22Rv1 (cell line): ENCODE measurements around the gene LTBP2.

ENCODE experiments used
- H3K27ac ChIP-seq: fragments of 450-650 bp; 2 replicates; pipeline ENCODE4 v1.5.1; 2017
- CTCF ChIP-seq: fragments of 450-650 bp; IDR thresholded peaks from 2 replicates; pipeline ENCODE4 v1.5.1; 2017; ENCODE audit warnings: mild to moderate bottlenecking
- ZFX ChIP-seq: fragments of 450-650 bp; IDR thresholded peaks from 2 replicates; pipeline ENCODE4 v1.6.1; 2017; ENCODE audit warnings: antibody characterized with exemption, borderline replicate concordance

The LTBP2 gene

GRCh38 chr14:74563586-74564159, 48.4 kb downstream of the LTBP2 start:
- TF ChIP-seq CTCF: no peak
- TF ChIP-seq ZFX: no peak
- no peak overlapping the region for H3K27ac ChIP-seq

- H3K27ac ChIP-seq: no peak overlapping the region
- no peak for TF ChIP-seq ZFX
- no peak for TF ChIP-seq CTCF
These were observed 48.8 kb downstream of the LTBP2 start for GRCh38 chr14:74563233-74563585.

- TF ChIP-seq CTCF: no peak
- no peak for TF ChIP-seq ZFX
- H3K27ac ChIP-seq: no peak overlapping the region
These were observed 49.4 kb downstream of the LTBP2 start for GRCh38 chr14:74562515-74563232.

GRCh38 chr14:74558655-74559054, 53.4 kb downstream of the LTBP2 start:
- TF ChIP-seq ZFX (no peak), CTCF (no peak)
- H3K27ac ChIP-seq: no peak overlapping the region

- TF ChIP-seq CTCF: no peak
- TF ChIP-seq ZFX: no peak
These were observed 54.3 kb downstream of the LTBP2 start for GRCh38 chr14:74557691-74558090.

GRCh38 chr14:74555476-74556050, 56.5 kb downstream of the LTBP2 start:
- TF ChIP-seq ZFX: no peak
- TF ChIP-seq CTCF: no peak
- H3K27ac ChIP-seq: no peak overlapping the region

More at GRCh38 chr14:74557691-74558090, 54.3 kb downstream of the LTBP2 start:
- H3K27ac ChIP-seq: no peak overlapping the region

- no peak overlapping the region for H3K27ac ChIP-seq
- TF ChIP-seq ZFX (no peak), CTCF (no peak)
These were observed 57.2 kb downstream of the LTBP2 start for GRCh38 chr14:74554742-74555362.
